H9 (cell line): ENCODE results near the gene FARP1. TPM values are rescaled to one million over a fixed set of nuclear protein-coding genes. Genes with fewer than 3 reads are reported as not detected.

Experiments
- DNase-seq: peaks from one replicate; pipeline ENCODE4 v3.0.0-alpha.2; 2017
- H2AFZ ChIP-seq: one replicate; pipeline ENCODE4 v1.6.1; 2013; ENCODE audit warnings: mild to moderate bottlenecking, low read length, control low read depth, moderate library complexity
- H2AK5ac ChIP-seq: 2 replicates; pipeline ENCODE4 v1.6.1; 2013; ENCODE audit warnings: low read length, control low read depth, mixed read lengths; ENCODE audit not compliant: insufficient read length
- H2BK120ac ChIP-seq: one replicate; pipeline ENCODE4 v1.6.1; 2013; ENCODE audit warnings: low read depth, mild to moderate bottlenecking, low read length, control low read depth, inconsistent platforms; ENCODE audit not compliant: poor library complexity, severe bottlenecking
- H2BK12ac ChIP-seq: 2 replicates; pipeline ENCODE4 v1.6.1; 2013; ENCODE audit warnings: low read length, control low read depth, mixed read lengths, low read depth; ENCODE audit not compliant: insufficient read length
- H2BK15ac ChIP-seq: 2 replicates; pipeline ENCODE4 v1.6.1; 2013; ENCODE audit warnings: low read depth, low read length, control low read depth
- H2BK20ac ChIP-seq: one replicate; pipeline ENCODE4 v1.6.1; 2013; ENCODE audit warnings: low read depth, mild to moderate bottlenecking, low read length, control low read depth, inconsistent platforms; ENCODE audit not compliant: poor library complexity, severe bottlenecking
- H2BK5ac ChIP-seq: 2 replicates; pipeline ENCODE4 v1.6.1; 2013; ENCODE audit warnings: low read length, control low read depth, mixed read lengths; ENCODE audit not compliant: insufficient read length
- H3K14ac ChIP-seq: 2 replicates; pipeline ENCODE4 v1.6.1; 2013; ENCODE audit warnings: low read length, control low read depth; ENCODE audit not compliant: insufficient read depth
- H3K18ac ChIP-seq: 2 replicates; pipeline ENCODE4 v1.6.1; 2013; ENCODE audit warnings: low read depth, mild to moderate bottlenecking, mixed read lengths, low read length, control low read depth; ENCODE audit not compliant: insufficient read length
- H3K23ac ChIP-seq: 2 replicates; pipeline ENCODE4 v1.6.1; 2013; ENCODE audit warnings: low read length, control low read depth, mixed read lengths, low read depth; ENCODE audit not compliant: insufficient read length
- H3K23me2 ChIP-seq: 2 replicates; pipeline ENCODE4 v1.6.1; 2013; ENCODE audit warnings: low read depth, mild to moderate bottlenecking, mixed read lengths, low read length, control low read depth; ENCODE audit not compliant: insufficient read length, poor library complexity, severe bottlenecking
- H3K27ac ChIP-seq: 2 replicates; pipeline ENCODE4 v1.5.1; 2013; ENCODE audit warnings: low read length, control low read depth, mixed read lengths, low read depth; ENCODE audit not compliant: insufficient read length
- H3K27me3 ChIP-seq: 2 replicates; pipeline ENCODE4 v1.6.1; 2013; ENCODE audit warnings: low read length, control low read depth, inconsistent platforms; ENCODE audit not compliant: insufficient read depth
- H3K4ac ChIP-seq: 2 replicates; pipeline ENCODE4 v1.6.1; 2013; ENCODE audit warnings: low read depth, mild to moderate bottlenecking, control low read depth, inconsistent platforms, low read length, moderate library complexity
- H3K4me1 ChIP-seq: 2 replicates; pipeline ENCODE4 v1.6.1; 2013; ENCODE audit warnings: low read length, control low read depth, inconsistent platforms; ENCODE audit not compliant: insufficient read depth
- H3K4me2 ChIP-seq: 2 replicates; pipeline ENCODE4 v1.6.1; 2013; ENCODE audit warnings: low read length, control low read depth, mixed read lengths; ENCODE audit not compliant: insufficient read length, insufficient read depth
- H3K56ac ChIP-seq: 2 replicates; pipeline ENCODE4 v1.6.1; 2013; ENCODE audit warnings: low read depth, mild to moderate bottlenecking, mixed read lengths, low read length, control low read depth; ENCODE audit not compliant: insufficient read length
- H3K79me1 ChIP-seq: 2 replicates; pipeline ENCODE4 v1.6.1; 2013; ENCODE audit warnings: low read depth, mild to moderate bottlenecking, moderate library complexity, low read length, control low read depth, inconsistent platforms; ENCODE audit not compliant: insufficient read depth, poor library complexity, severe bottlenecking
- H3K79me2 ChIP-seq: 2 replicates; pipeline ENCODE4 v1.6.1; 2013; ENCODE audit warnings: low read length, control low read depth, inconsistent platforms; ENCODE audit not compliant: insufficient read depth
- H3K9ac ChIP-seq: 2 replicates; pipeline ENCODE4 v1.6.1; 2013; ENCODE audit warnings: low read length, control low read depth, mixed read lengths; ENCODE audit not compliant: insufficient read length; ENCODE audit errors: extremely low read depth
- H3K9me3 ChIP-seq: one replicate; pipeline ENCODE4 v1.6.1; 2013; ENCODE audit warnings: low read depth, low read length, inconsistent platforms; ENCODE audit not compliant: control insufficient read depth
- H3T11ph ChIP-seq: one replicate; pipeline ENCODE4 v1.6.1; 2013; ENCODE audit warnings: mild to moderate bottlenecking, low read length, control low read depth, inconsistent platforms
- H4K20me1 ChIP-seq: one replicate; pipeline ENCODE4 v1.6.1; 2013; ENCODE audit not compliant: control insufficient read depth, insufficient read length, insufficient read depth
- H4K5ac ChIP-seq: 2 replicates; pipeline ENCODE4 v1.6.1; 2013; ENCODE audit warnings: low read depth, mild to moderate bottlenecking, mixed read lengths, low read length, control low read depth; ENCODE audit not compliant: insufficient read length
- H4K8ac ChIP-seq: replicated peaks from 2 replicates; pipeline ENCODE4 v1.6.1; 2013; ENCODE audit warnings: low read length, control low read depth, mixed read lengths, low read depth; ENCODE audit not compliant: insufficient read length
- H4K91ac ChIP-seq: 2 replicates; pipeline ENCODE4 v1.6.1; 2013; ENCODE audit warnings: low read depth, mild to moderate bottlenecking, moderate library complexity, mixed read lengths, low read length, control low read depth; ENCODE audit not compliant: insufficient read length
- H3K27ac Mint-ChIP-seq, 3 experiments: 2 replicates in 2 of 3; 3 replicates in 1 of 3; pipeline ENCODE4 v1.8.0; 2020 to 2021; ENCODE audit warnings: mixed read lengths in 3 of 3, mild to moderate bottlenecking in 1 of 3, moderate library complexity in 1 of 3
- H3K27me3 Mint-ChIP-seq: 2 replicates; pipeline ENCODE4 v1.8.0; 2021; ENCODE audit warnings: low read depth, mild to moderate bottlenecking, moderate library complexity, mixed read lengths
- H3K36me3 Mint-ChIP-seq, 3 experiments: 2 replicates in 2 of 3; 3 replicates in 1 of 3; pipeline ENCODE4 v1.8.0; 2020 to 2021; ENCODE audit warnings: low read depth in 3 of 3, mixed read lengths in 3 of 3; ENCODE audit not compliant: insufficient read depth in 1 of 3
- H3K4me1 Mint-ChIP-seq, 2 experiments: 2 replicates each; pipeline ENCODE4 v1.8.0; 2020; ENCODE audit warnings: mixed read lengths in 2 of 2
- H3K4me3 Mint-ChIP-seq, 2 experiments: 2 replicates in 1 of 2; 3 replicates in 1 of 2; pipeline ENCODE4 v1.8.0; 2020 to 2021; ENCODE audit warnings: mild to moderate bottlenecking in 2 of 2, mixed read lengths in 2 of 2, moderate library complexity in 1 of 2
- H3K9me3 Mint-ChIP-seq, 2 experiments: 2 replicates in 1 of 2; 3 replicates in 1 of 2; pipeline ENCODE4 v1.8.0; 2020; ENCODE audit warnings: mild to moderate bottlenecking in 2 of 2, mixed read lengths in 2 of 2, moderate library complexity in 1 of 2
- CTCF ChIP-seq: fragments of 200-600 bp; sonication (generic); conservative IDR thresholded peaks from 3 replicates; pipeline ENCODE4 v1.8.0; 2021; ENCODE audit warnings: antibody characterized with exemption, mild to moderate bottlenecking
- WGBS: extraction: QIAGEN DNeasy Blood & Tissue Kit; methylation state at CpG from one replicate; pipeline ENCODE4 v1.1.7; 2013; ENCODE audit warnings: missing lambda C conversion rate, low lambda C conversion rate, mixed read lengths; ENCODE audit not compliant: insufficient read length; ENCODE audit errors: extremely low coverage; 5-methylcytosine and 5-hydroxymethylcytosine counted together
- total RNA-seq: library from RNA; stranded (reverse); gene quantifications from 2 replicates; pipeline ENCODE4 v1.2.1, GENCODE V29; 2021

FARP1 gene
- total RNA-seq, 1 experiment from 2014 or later = 95.9 TPM

GRCh38 chr13:98201984-98202383 is 59.1 kb downstream of the FARP1 start:
- H3K4me1 ChIP-seq = peaks cover 9% of the 10 kb centered on the region
- H3K9ac ChIP-seq = peak overlapping the region; percentile 11
- H3T11ph ChIP-seq = no peak overlapping the region
- no peak overlapping the region; the same call in 1 of the 2 replicates for H3K4ac ChIP-seq
- no peak overlapping the region for H3K14ac ChIP-seq
- no peak for TF ChIP-seq CTCF
- H4K20me1 ChIP-seq = no peaks in the 10 kb centered on the region
- no peak overlapping the region for H2BK5ac ChIP-seq
- no peak overlapping the region for H3K27ac ChIP-seq
- peaks cover 25 to 29% of the 10 kb centered on the region in 2 experiments for H3K9me3 Mint-ChIP-seq
- no peak for DNase-seq
- H3K79me2 ChIP-seq = peaks cover 10% of the 10 kb centered on the region; the same call in 1 of the 2 replicates
- H3K23me2 ChIP-seq = peaks cover 6% of the 10 kb centered on the region
- no peak overlapping the region for H2AK5ac ChIP-seq
- peaks cover 41 to 44% of the 10 kb centered on the region in 2 experiments for H3K4me1 Mint-ChIP-seq
- no peaks in the 10 kb centered on the region; the same call in 1 of the 2 replicates for H3K27me3 Mint-ChIP-seq
- peaks cover 10% of the 10 kb centered on the region for H3K79me1 ChIP-seq
- no peak overlapping the region for H2BK12ac ChIP-seq
- no peak overlapping the region for H2BK120ac ChIP-seq
- H2BK15ac ChIP-seq = no peak overlapping the region
- no peak overlapping the region for H3K23ac ChIP-seq
- no peaks in the 10 kb centered on the region for H3K9me3 ChIP-seq
- H4K8ac ChIP-seq = no peak overlapping the region
- H2AFZ ChIP-seq = no peak overlapping the region
- H4K91ac ChIP-seq = no peak overlapping the region
- H3K27ac Mint-ChIP-seq = peak overlapping the region; percentile 16 to 90 (median 84); a peak in 6 of 7 replicates
- peaks cover 26 to 40% (median 29%) of the 10 kb centered on the region in 3 experiments for H3K36me3 Mint-ChIP-seq
- no peak overlapping the region for H2BK20ac ChIP-seq
- WGBS = no CpG with 5 or more reads among the region's 6 CpGs
- no peak overlapping the region for H3K56ac ChIP-seq
- peak overlapping the region; percentile 1 for H3K4me2 ChIP-seq
- H3K27me3 ChIP-seq = no peaks in the 10 kb centered on the region
- H3K4me3 Mint-ChIP-seq = peak overlapping the region in 1 of 2 experiments; percentile 5; a peak in 1 of 5 replicates
- H4K5ac ChIP-seq = no peak overlapping the region
- no peak overlapping the region for H3K18ac ChIP-seq
